Smooth muscle cell (in vitro differentiated cells): Measurements from ENCODE around the gene NPAT. TPM values are rescaled to one million over a fixed set of nuclear protein-coding genes. Genes with fewer than 3 reads are reported as not detected.

Experiments used
- DNase-seq: peaks from one replicate; lab custom pipeline; 2025; ENCODE audit not compliant: unreplicated experiment; lab: John Stamatoyannopoulos, UW
- H2AFZ ChIP-seq: fragments of 200-600 bp; sonication (generic); 2 replicates; pipeline ENCODE4 v1.6.0; 2016; ENCODE audit warnings: antibody characterized with exemption, low read depth, mild to moderate bottlenecking
- H3F3A ChIP-seq: fragments of 200-600 bp; sonication (generic); 2 replicates; pipeline ENCODE4 v1.6.0; 2017; ENCODE audit warnings: antibody characterized with exemption, low read depth
- H3K27ac ChIP-seq: fragments of 200-600 bp; sonication (generic); 2 replicates; pipeline ENCODE4 v1.5.1; 2016; ENCODE audit warnings: low read depth, mild to moderate bottlenecking
- H3K27me3 ChIP-seq: fragments of 200-600 bp; sonication (generic); 2 replicates; pipeline ENCODE4 v1.6.1; 2016; ENCODE audit warnings: low read depth, mild to moderate bottlenecking
- H3K36me3 ChIP-seq: fragments of 200-600 bp; sonication (generic); 2 replicates; pipeline ENCODE4 v1.5.1; 2016; ENCODE audit warnings: low read depth
- H3K4me1 ChIP-seq: fragments of 200-600 bp; sonication (generic); 2 replicates; pipeline ENCODE4 v1.5.1; 2016; ENCODE audit warnings: low read depth
- H3K4me2 ChIP-seq: fragments of 200-600 bp; sonication (generic); 2 replicates; pipeline ENCODE4 v1.6.0; 2016; ENCODE audit warnings: mild to moderate bottlenecking
- H3K4me3 ChIP-seq: fragments of 200-600 bp; sonication (generic); 2 replicates; pipeline ENCODE4 v1.5.1; 2016; ENCODE audit warnings: mild to moderate bottlenecking
- H3K79me2 ChIP-seq: fragments of 200-600 bp; sonication (generic); 2 replicates; pipeline ENCODE4 v1.6.0; 2016; ENCODE audit warnings: low read depth, mild to moderate bottlenecking
- H3K9ac ChIP-seq: fragments of 200-600 bp; sonication (generic); 2 replicates; pipeline ENCODE4 v1.6.0; 2016; ENCODE audit warnings: low read depth
- H3K9me3 ChIP-seq: fragments of 200-600 bp; sonication (generic); replicated peaks from 2 replicates; pipeline ENCODE4 v1.5.1; 2016; ENCODE audit warnings: low read depth
- H4K20me1 ChIP-seq: fragments of 200-600 bp; sonication (generic); 2 replicates; pipeline ENCODE4 v1.6.0; 2016; ENCODE audit warnings: low read depth
- CTCF ChIP-seq: fragments of 200-600 bp; sonication (generic); IDR thresholded peaks from 2 replicates; pipeline ENCODE4 v1.5.1; 2017; ENCODE audit warnings: borderline replicate concordance, mild to moderate bottlenecking, antibody characterized with exemption; ENCODE audit not compliant: insufficient read depth, poor library complexity, severe bottlenecking
- WGBS: methylation state at CpG from one replicate; pipeline ENCODE4 v1.1.7; 2016; ENCODE audit warnings: low lambda C conversion rate; 5-methylcytosine and 5-hydroxymethylcytosine counted together
- polyA plus RNA-seq: library from polyadenylated mRNA; unstranded; fragments of >200 nt; fragmentation: Nextera tagmentation; extraction: Ambion mirVana; gene quantifications from 2 replicates; pipeline ENCODE4 v1.2.1, GENCODE V29; 2016
- total RNA-seq: library from RNA; depleted of rRNA; stranded (reverse); fragments of >200 nt; gene quantifications from 2 replicates; pipeline ENCODE4 v1.2.3, GENCODE V29; 2014

Gene NPAT
- total and polyA plus RNA-seq, 2 experiments from 2014 or later = 6.2 to 21.5 TPM

- peak overlapping the region; percentile 82 for H3K4me3 ChIP-seq
- H3K27me3 ChIP-seq = no peaks in the 10 kb centered on the region
- peaks cover 29% of the 10 kb centered on the region for H4K20me1 ChIP-seq
- peak overlapping the region; percentile 92 for H3K4me2 ChIP-seq
- no peaks in the 10 kb centered on the region for H3K9me3 ChIP-seq
- peaks cover 23% of the 10 kb centered on the region for H3K4me1 ChIP-seq
- H3F3A ChIP-seq = peaks cover 7% of the 10 kb centered on the region
- peak overlapping the region; percentile 95 for H3K27ac ChIP-seq
- no peak for DNase-seq
- H3K9ac ChIP-seq = peak overlapping the region; percentile 93
- WGBS = under 1% methylated on average over 27 of the region's 29 CpGs
- TF ChIP-seq CTCF = no peak
- H2AFZ ChIP-seq = peak overlapping the region; percentile 89
- peaks cover 76% of the 10 kb centered on the region for H3K79me2 ChIP-seq
- H3K36me3 ChIP-seq = no peaks in the 10 kb centered on the region
These were observed 396 bp downstream of the NPAT start for GRCh38 chr11:108221911-108222573.

GRCh38 chr11:108221371-108221770, 1.1 kb downstream of the NPAT start:
- Histone ChIP-seq H3K27me3 (no peaks in the 10 kb centered on the region), H3K4me1 (peaks cover 23% of the 10 kb centered on the region), H3F3A (peaks cover 7% of the 10 kb centered on the region), H2AFZ (peak overlapping the region; percentile 89), H3K27ac (peak overlapping the region; percentile 95), H3K9me3 (no peaks in the 10 kb centered on the region), H3K4me2 (peak overlapping the region; percentile 92), H4K20me1 (peaks cover 36% of the 10 kb centered on the region), H3K4me3 (peak overlapping the region; percentile 82), H3K36me3 (no peaks in the 10 kb centered on the region), H3K79me2 (peaks cover 83% of the 10 kb centered on the region), H3K9ac (peak overlapping the region; percentile 93)
- no peak for TF ChIP-seq CTCF
- no peak for DNase-seq
- 6% methylated on average over 12 of the region's 12 CpGs for WGBS

- no peak for DNase-seq
- Histone ChIP-seq H3K4me2 (peak overlapping the region; percentile 92), H3K79me2 (peaks cover 83% of the 10 kb centered on the region), H3K4me3 (peak overlapping the region; percentile 82), H3K27ac (peak overlapping the region; percentile 95), H2AFZ (no peak overlapping the region), H3K9ac (peak overlapping the region; percentile 93), H3K27me3 (no peaks in the 10 kb centered on the region), H3F3A (peaks cover 7% of the 10 kb centered on the region), H3K9me3 (no peaks in the 10 kb centered on the region), H4K20me1 (peaks cover 41% of the 10 kb centered on the region), H3K36me3 (no peaks in the 10 kb centered on the region), H3K4me1 (peaks cover 23% of the 10 kb centered on the region)
- 46% methylated on average over 5 of the region's 5 CpGs for WGBS
- TF ChIP-seq CTCF = no peak
These were observed 1.6 kb downstream of the NPAT start for GRCh38 chr11:108220721-108221336.
